Activated CD8-positive, alpha-beta T cell treated with anti-CD3 and anti-CD28 coated beads for 36 hours (primary cell): ENCODE results near the gene CDC37. TPM values are rescaled to one million over a fixed set of nuclear protein-coding genes. Genes with fewer than 3 reads are reported as not detected.

Source experiments
- ATAC-seq: fragments of 200-7000 bp; cut with Tn5 transposase; one replicate; pipeline ENCODE4 v1.10.0; 2021; ENCODE audit warnings: mild to moderate bottlenecking, moderate library complexity
- CTCF ChIA-PET: fragments of 350-600 bp; sonication (Branson Sonifier 250); formaldehyde crosslinking; loops from one replicate; lab custom pipeline; 2021; ENCODE audit warnings: antibody characterized with exemption; lab: Charles Lee
- POLR2A ChIA-PET: fragments of 350-600 bp; sonication (Branson Sonifier 250); formaldehyde crosslinking; loops from one replicate; lab custom pipeline; 2021; ENCODE audit warnings: antibody characterized with exemption; lab: Charles Lee
- DNase-seq: peaks from one replicate; pipeline ENCODE4 v3.0.0-alpha.2; 2020
- H3K27ac Mint-ChIP-seq: one replicate; pipeline ENCODE4 v1.8.0; 2021; ENCODE audit warnings: mild to moderate bottlenecking, mixed read lengths
- H3K27me3 Mint-ChIP-seq: one replicate; pipeline ENCODE4 v1.8.0; 2021; ENCODE audit warnings: mixed read lengths
- H3K36me3 Mint-ChIP-seq: one replicate; pipeline ENCODE4 v1.8.0; 2021; ENCODE audit warnings: low read depth, mixed read lengths
- H3K4me1 Mint-ChIP-seq: one replicate; pipeline ENCODE4 v1.8.0; 2021; ENCODE audit warnings: low read depth, mixed read lengths
- H3K4me3 Mint-ChIP-seq: one replicate; pipeline ENCODE4 v1.8.0; 2021; ENCODE audit warnings: mild to moderate bottlenecking, moderate library complexity, mixed read lengths
- H3K9me3 Mint-ChIP-seq: one replicate; pipeline ENCODE4 v1.8.0; 2021; ENCODE audit warnings: mixed read lengths
- intact Hi-C: fragments of 100-400 bp; cut with micrococcal nuclease; formaldehyde crosslinking; loops from one replicate; pipeline ENCODE4 v1.10.0; 2022
- total RNA-seq, 2 experiments: library from RNA; stranded (reverse); gene quantifications; one replicate each; pipeline ENCODE4 v1.2.3, GENCODE V29; 2021
- TF ChIP-seq, protein P1 (sequence below): fragments of 200-600 bp; IDR thresholded peaks from one replicate; pipeline ENCODE4 v1.8.0; 2022; ENCODE audit warnings: antibody characterized with exemption, mild to moderate bottlenecking

CDC37 gene
- total RNA-seq, 2 experiments from 2014 or later = 236 to 238 TPM

GRCh38 chr19:10431943-10432735, 28.8 kb upstream of the CDC37 start:
- Mint-ChIP-seq H3K27ac (peak overlapping the region; percentile 81), H3K27me3 (peaks cover 30% of the 10 kb centered on the region), H3K4me3 (peak overlapping the region; percentile 70), H3K36me3 (peaks cover 16% of the 10 kb centered on the region), H3K4me1 (peaks cover 57% of the 10 kb centered on the region), H3K9me3 (peaks cover 3% of the 10 kb centered on the region)
- DNase-seq = peak; percentile 73
- ATAC-seq = peak; percentile 35
- TF ChIP-seq, protein P1, sequence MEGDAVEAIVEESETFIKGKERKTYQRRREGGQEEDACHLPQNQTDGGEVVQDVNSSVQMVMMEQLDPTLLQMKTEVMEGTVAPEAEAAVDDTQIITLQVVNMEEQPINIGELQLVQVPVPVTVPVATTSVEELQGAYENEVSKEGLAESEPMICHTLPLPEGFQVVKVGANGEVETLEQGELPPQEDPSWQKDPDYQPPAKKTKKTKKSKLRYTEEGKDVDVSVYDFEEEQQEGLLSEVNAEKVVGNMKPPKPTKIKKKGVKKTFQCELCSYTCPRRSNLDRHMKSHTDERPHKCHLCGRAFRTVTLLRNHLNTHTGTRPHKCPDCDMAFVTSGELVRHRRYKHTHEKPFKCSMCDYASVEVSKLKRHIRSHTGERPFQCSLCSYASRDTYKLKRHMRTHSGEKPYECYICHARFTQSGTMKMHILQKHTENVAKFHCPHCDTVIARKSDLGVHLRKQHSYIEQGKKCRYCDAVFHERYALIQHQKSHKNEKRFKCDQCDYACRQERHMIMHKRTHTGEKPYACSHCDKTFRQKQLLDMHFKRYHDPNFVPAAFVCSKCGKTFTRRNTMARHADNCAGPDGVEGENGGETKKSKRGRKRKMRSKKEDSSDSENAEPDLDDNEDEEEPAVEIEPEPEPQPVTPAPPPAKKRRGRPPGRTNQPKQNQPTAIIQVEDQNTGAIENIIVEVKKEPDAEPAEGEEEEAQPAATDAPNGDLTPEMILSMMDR = no peak
- POLR2A ChIA-PET = interaction anchor here (0.8 to 2.4 kb wide), 4 partner anchors 12 to 47 kb away, joined by 3 to 9 read pairs (median 4); partner anchors contain the start of gene PDE4A
- CTCF ChIA-PET = interaction anchor here (1.2 to 22.7 kb wide), 2 partner anchors 11 to 23 kb away, joined by 4 to 587 read pairs; partner anchors contain the start of gene CDC37
- intact Hi-C loops = no loop called here

GRCh38 chr19:10431254-10431942, 28.1 kb upstream of the CDC37 start:
- ChIA-PET CTCF (interaction anchor here (1.2 to 22.7 kb wide), 2 partner anchors 10 to 22 kb away, joined by 4 to 587 read pairs; partner anchors contain the start of gene CDC37), POLR2A (interaction anchor here (0.8 to 2.4 kb wide), 3 partner anchors 11 to 26 kb away, joined by 3 to 9 read pairs (median 5); partner anchors contain the start of gene PDE4A)
- intact Hi-C loops = no loop called here
- ATAC-seq (peak; percentile 5), DNase-seq (peak; percentile 82)
- H3K36me3 Mint-ChIP-seq = peaks cover 16% of the 10 kb centered on the region
- H3K27me3 Mint-ChIP-seq = peaks cover 30% of the 10 kb centered on the region
- peak overlapping the region; percentile 81 for H3K27ac Mint-ChIP-seq
- H3K4me3 Mint-ChIP-seq = peak overlapping the region; percentile 70
- H3K9me3 Mint-ChIP-seq = peaks cover 3% of the 10 kb centered on the region
- peaks cover 62% of the 10 kb centered on the region for H3K4me1 Mint-ChIP-seq
- TF ChIP-seq, protein P1 = no peak

GRCh38 chr19:10430505-10431253, 27.3 kb upstream of the CDC37 start:
- TF ChIP-seq, protein P1 = no peak
- POLR2A ChIA-PET = interaction anchor here (1.5 to 2.4 kb wide), 2 partner anchors 10 to 29 kb away, joined by 4 to 9 read pairs; partner anchors contain the start of gene PDE4A
- no peak for ATAC-seq
- Mint-ChIP-seq H3K9me3 (peaks cover 3% of the 10 kb centered on the region), H3K4me1 (peaks cover 67% of the 10 kb centered on the region), H3K36me3 (peaks cover 16% of the 10 kb centered on the region), H3K4me3 (peak overlapping the region; percentile 70), H3K27me3 (peaks cover 30% of the 10 kb centered on the region), H3K27ac (peak overlapping the region; percentile 81)
- CTCF ChIA-PET = interaction anchor here (1.2 to 22.7 kb wide), 2 partner anchors 9 to 21 kb away, joined by 4 to 587 read pairs; partner anchors contain the start of gene CDC37
- DNase-seq = no peak
- intact Hi-C loops = no loop called here

DNA sequence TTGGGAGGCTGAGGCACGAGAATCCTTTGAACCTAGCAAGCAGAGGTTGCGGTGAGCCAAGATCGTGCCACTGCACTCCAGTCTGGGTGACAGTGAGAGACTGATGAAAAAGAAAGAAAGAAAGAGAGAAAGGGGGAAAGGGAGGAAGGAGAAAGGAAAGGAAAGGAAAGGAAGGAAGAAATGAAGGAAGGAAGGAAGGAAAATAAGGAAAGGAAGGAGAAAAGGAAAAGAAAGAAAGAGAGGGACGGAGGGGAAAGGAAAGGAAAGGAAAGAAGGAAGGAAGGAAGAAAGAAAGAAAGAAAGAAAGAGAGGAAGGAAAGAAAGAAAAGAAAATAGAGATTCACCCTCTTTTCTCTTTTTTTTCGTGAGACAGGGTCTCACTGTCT, 25.6 kb upstream of the CDC37 start:
- ATAC-seq (no peak), DNase-seq (no peak)
- H3K27me3 Mint-ChIP-seq = peaks cover 30% of the 10 kb centered on the region
- POLR2A ChIA-PET = interaction anchor here (1.3 to 3.9 kb wide), 3 partner anchors 20 to 55 kb away, joined by 3 to 25 read pairs (median 13); partner anchors contain the start of gene CDC37
- intact Hi-C loops = no loop called here
- H3K36me3 Mint-ChIP-seq = peaks cover 16% of the 10 kb centered on the region
- H3K4me1 Mint-ChIP-seq = peaks cover 79% of the 10 kb centered on the region
- TF ChIP-seq, protein P1 = no peak
- H3K4me3 Mint-ChIP-seq = peak overlapping the region; percentile 14
- H3K27ac Mint-ChIP-seq = peak overlapping the region; percentile 92
- CTCF ChIA-PET = interaction anchor here (1.3 to 22.7 kb wide), 3 partner anchors 8 to 50 kb away, joined by 3 to 587 read pairs (median 5); partner anchors contain the start of gene CDC37
- peaks cover 3% of the 10 kb centered on the region for H3K9me3 Mint-ChIP-seq
